ENCODE data around the gene PRICKLE2. TPM values are rescaled to one million over a fixed set of nuclear protein-coding genes. Genes with fewer than 3 reads are reported as not detected.

The PRICKLE2 gene
- total and polyA plus RNA-seq, 2 experiments from 2014 or later, result 1.1 to 12.5 TPM

- no peaks in the 10 kb centered on the region for H3K36me3 ChIP-seq (ENCODE audit: insufficient read depth)
- no peak overlapping the region for H3K4me3 Mint-ChIP-seq
- no peaks in the 10 kb centered on the region for H3K9me3 Mint-ChIP-seq
- TF ChIP-seq POLR2AphosphoS5 (IDR thresholded peaks at IDR 0.05; ENCODE audit: low read depth), result no peak
- TF ChIP-seq CTCF (conservative IDR thresholded peaks at IDR 0.05; ENCODE audit: low read depth in 2 of 2), result no peak
- TF ChIP-seq STAT1 (IDR thresholded peaks at IDR 0.05; ENCODE audit: unreplicated experiment), result no peak
- TF ChIP-seq CREB1 (CRISPR knock-in tag; IDR thresholded peaks at IDR 0.05; ENCODE audit: low read depth), result no peak
- TF ChIP-seq ZNF462 (CRISPR knock-in tag; IDR thresholded peaks at IDR 0.05), result no peak
- no peak for TF ChIP-seq ETS1 (IDR thresholded peaks at IDR 0.05)
- no peak for TF ChIP-seq EZH2phosphoT487 (IDR thresholded peaks at IDR 0.05; ENCODE audit: unreplicated experiment)
- TF ChIP-seq JUNB (IDR thresholded peaks at IDR 0.05; ENCODE audit: unreplicated experiment), result no peak
- TF ChIP-seq ZNF331 (CRISPR knock-in tag; IDR thresholded peaks at IDR 0.05; ENCODE audit: low read depth), result no peak
- no peak for TF ChIP-seq REST (IDR thresholded peaks at IDR 0.05; ENCODE audit: unreplicated experiment)
- no peak for TF ChIP-seq EZH2 (IDR thresholded peaks at IDR 0.05; ENCODE audit: low read depth, unreplicated experiment)
- TF ChIP-seq ZNF114 (CRISPR knock-in tag; IDR thresholded peaks at IDR 0.05), result no peak
- no peak for TF ChIP-seq NANOG (IDR thresholded peaks at IDR 0.05; ENCODE audit: borderline replicate concordance)
- H3K27me3 ChIP-seq (ENCODE audit: insufficient read depth), result no peaks in the 10 kb centered on the region
- H3K27ac Mint-ChIP-seq, result no peak overlapping the region
- ATAC-seq (no peak), DNase-seq (ENCODE audit: low spot score) (no peak)
- no peaks in the 10 kb centered on the region for H3K36me3 Mint-ChIP-seq (ENCODE audit: low read depth)
- no peaks in the 10 kb centered on the region for H3F3A ChIP-seq (replicated peaks; ENCODE audit: low read depth)
- no peak overlapping the region for H3K4me2 ChIP-seq
- H3K27me3 Mint-ChIP-seq (ENCODE audit: insufficient read depth, low read depth, poor library complexity), result no peaks in the 10 kb centered on the region
- H4K20me1 ChIP-seq (replicated peaks; ENCODE audit: insufficient read depth), result no peaks in the 10 kb centered on the region
- no peaks in the 10 kb centered on the region for H3K79me2 ChIP-seq (replicated peaks; ENCODE audit: insufficient read depth)
- no peaks in the 10 kb centered on the region for H3K9me2 ChIP-seq (ENCODE audit: insufficient read depth)
- H3K4me1 Mint-ChIP-seq, result peaks cover 5% of the 10 kb centered on the region; the same call in 1 of the 3 replicates
- no peak overlapping the region for H2AFZ ChIP-seq
- H3K4me3 ChIP-seq, result no peak overlapping the region
- H3K4me1 ChIP-seq (ENCODE audit: insufficient read depth), result no peaks in the 10 kb centered on the region
- no peak overlapping the region for H3K27ac ChIP-seq (ENCODE audit: low read depth)
Observed at GRCh38 chr3:64174328-64174727, 50.9 kb downstream of the PRICKLE2 start.

Data from GM23338 (cell line).